Measurements from ENCODE around the gene KIF13A.

The KIF13A gene

DNA sequence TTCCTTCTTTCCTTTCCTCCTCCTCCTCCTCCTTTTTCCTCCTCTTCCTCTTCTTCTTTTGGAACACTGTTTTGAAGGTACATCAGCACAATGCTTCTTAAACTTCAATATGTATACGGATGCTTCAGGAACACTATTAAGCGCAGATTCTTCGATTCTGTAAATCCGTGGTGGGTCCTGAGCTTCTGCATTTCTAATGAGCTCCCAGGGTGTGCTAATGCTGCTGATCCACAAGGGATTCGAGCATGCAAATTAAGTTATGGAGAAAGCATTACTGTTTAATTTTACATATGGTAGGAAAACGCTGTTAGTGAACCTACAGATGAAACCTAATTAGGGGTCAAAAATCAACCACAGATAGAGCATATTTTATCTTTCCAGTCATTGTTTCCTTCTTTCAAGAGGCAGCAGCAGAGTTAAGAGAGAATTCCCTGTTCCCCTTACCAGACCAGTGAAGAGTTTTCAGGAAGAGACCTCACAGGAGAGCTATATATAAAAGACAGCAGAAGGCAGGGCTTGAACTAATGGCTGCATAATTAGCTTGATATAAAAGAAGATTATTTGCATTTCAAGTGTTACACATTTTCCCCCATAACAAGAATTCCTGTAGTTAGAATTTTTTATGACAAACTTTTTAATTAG, 47.2 kb downstream of the KIF13A start:
- H3K36me3 ChIP-seq (replicated peaks; ENCODE audit: insufficient read depth, low read length) = no peaks in the 10 kb centered on the region
- H3K4me3 ChIP-seq (ENCODE audit: low read length) = no peak overlapping the region
- H3K27ac ChIP-seq (ENCODE audit: low read length) = no peak overlapping the region
- H2AFZ ChIP-seq (ENCODE audit: low read length) = no peak overlapping the region
- TF ChIP-seq EZH2 (optimal IDR thresholded peaks at IDR 0.05; ENCODE audit: low read depth, low read length) = no peak
- no peak for TF ChIP-seq EZH2phosphoT487 (IDR thresholded peaks at IDR 0.05; ENCODE audit: low read length)
- TF ChIP-seq, protein P1, sequence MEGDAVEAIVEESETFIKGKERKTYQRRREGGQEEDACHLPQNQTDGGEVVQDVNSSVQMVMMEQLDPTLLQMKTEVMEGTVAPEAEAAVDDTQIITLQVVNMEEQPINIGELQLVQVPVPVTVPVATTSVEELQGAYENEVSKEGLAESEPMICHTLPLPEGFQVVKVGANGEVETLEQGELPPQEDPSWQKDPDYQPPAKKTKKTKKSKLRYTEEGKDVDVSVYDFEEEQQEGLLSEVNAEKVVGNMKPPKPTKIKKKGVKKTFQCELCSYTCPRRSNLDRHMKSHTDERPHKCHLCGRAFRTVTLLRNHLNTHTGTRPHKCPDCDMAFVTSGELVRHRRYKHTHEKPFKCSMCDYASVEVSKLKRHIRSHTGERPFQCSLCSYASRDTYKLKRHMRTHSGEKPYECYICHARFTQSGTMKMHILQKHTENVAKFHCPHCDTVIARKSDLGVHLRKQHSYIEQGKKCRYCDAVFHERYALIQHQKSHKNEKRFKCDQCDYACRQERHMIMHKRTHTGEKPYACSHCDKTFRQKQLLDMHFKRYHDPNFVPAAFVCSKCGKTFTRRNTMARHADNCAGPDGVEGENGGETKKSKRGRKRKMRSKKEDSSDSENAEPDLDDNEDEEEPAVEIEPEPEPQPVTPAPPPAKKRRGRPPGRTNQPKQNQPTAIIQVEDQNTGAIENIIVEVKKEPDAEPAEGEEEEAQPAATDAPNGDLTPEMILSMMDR (IDR thresholded peaks at IDR 0.05; ENCODE audit: low read length) = no peak
- H4K20me1 ChIP-seq (ENCODE audit: insufficient read depth, low read length) = no peaks in the 10 kb centered on the region
- no peak overlapping the region for H3K4me2 ChIP-seq (ENCODE audit: low read depth, low read length)
- H3K27me3 ChIP-seq (replicated peaks; ENCODE audit: insufficient read depth, low read length) = no peaks in the 10 kb centered on the region
- no peak overlapping the region for H3K9ac ChIP-seq (ENCODE audit: low read length)
- H3K4me1 ChIP-seq (ENCODE audit: low read length) = no peaks in the 10 kb centered on the region
- H3K79me2 ChIP-seq (ENCODE audit: low read length) = no peaks in the 10 kb centered on the region
- no peaks in the 10 kb centered on the region for H3K9me2 ChIP-seq (replicated peaks; ENCODE audit: insufficient read depth, low read length)
- no peak for DNase-seq
- no peaks in the 10 kb centered on the region; the same call in 1 of the 2 replicates for H3K9me3 ChIP-seq (replicated peaks; ENCODE audit: insufficient read depth, low read length)
- no peaks in the 10 kb centered on the region for H3F3A ChIP-seq (ENCODE audit: insufficient read depth, low read length)

DNA sequence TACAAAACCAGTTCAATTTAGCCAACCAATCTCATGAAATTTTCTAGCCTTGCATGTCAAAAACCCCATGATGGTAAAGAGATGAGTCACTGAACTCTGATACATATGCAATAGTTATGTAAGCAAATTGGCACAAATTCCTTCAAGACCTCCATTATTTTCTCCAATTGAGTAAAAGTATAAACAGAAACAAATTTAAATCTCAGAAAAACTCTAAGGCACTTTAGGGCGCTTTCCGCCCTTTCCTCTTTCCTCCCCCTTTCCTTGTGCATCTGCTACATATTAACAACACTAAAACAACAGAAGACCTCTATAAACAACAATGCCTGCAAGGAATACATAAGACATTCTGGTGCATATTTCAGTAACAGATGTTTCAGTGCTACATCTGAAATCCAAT, 48.5 kb downstream of the KIF13A start:
- Histone ChIP-seq H3K27me3 (replicated peaks; ENCODE audit: insufficient read depth, low read length) (no peaks in the 10 kb centered on the region), H4K20me1 (ENCODE audit: insufficient read depth, low read length) (no peaks in the 10 kb centered on the region), H3K79me2 (ENCODE audit: low read length) (no peaks in the 10 kb centered on the region), H3K4me2 (ENCODE audit: low read depth, low read length) (no peak overlapping the region), H3K9me3 (replicated peaks; ENCODE audit: insufficient read depth, low read length) (no peaks in the 10 kb centered on the region; the same call in 1 of the 2 replicates), H3K4me1 (ENCODE audit: low read length) (no peaks in the 10 kb centered on the region), H3K36me3 (replicated peaks; ENCODE audit: insufficient read depth, low read length) (no peaks in the 10 kb centered on the region), H2AFZ (ENCODE audit: low read length) (no peak overlapping the region), H3K4me3 (ENCODE audit: low read length) (no peak overlapping the region), H3K9me2 (replicated peaks; ENCODE audit: insufficient read depth, low read length) (no peaks in the 10 kb centered on the region), H3F3A (ENCODE audit: insufficient read depth, low read length) (no peaks in the 10 kb centered on the region), H3K27ac (ENCODE audit: low read length) (no peak overlapping the region), H3K9ac (ENCODE audit: low read length) (no peak overlapping the region)
- TF ChIP-seq EZH2 (optimal IDR thresholded peaks at IDR 0.05; ENCODE audit: low read depth, low read length) = no peak
- TF ChIP-seq, protein P1 (IDR thresholded peaks at IDR 0.05; ENCODE audit: low read length) = no peak
- no peak for TF ChIP-seq EZH2phosphoT487 (IDR thresholded peaks at IDR 0.05; ENCODE audit: low read length)
- no peak for DNase-seq

DNA sequence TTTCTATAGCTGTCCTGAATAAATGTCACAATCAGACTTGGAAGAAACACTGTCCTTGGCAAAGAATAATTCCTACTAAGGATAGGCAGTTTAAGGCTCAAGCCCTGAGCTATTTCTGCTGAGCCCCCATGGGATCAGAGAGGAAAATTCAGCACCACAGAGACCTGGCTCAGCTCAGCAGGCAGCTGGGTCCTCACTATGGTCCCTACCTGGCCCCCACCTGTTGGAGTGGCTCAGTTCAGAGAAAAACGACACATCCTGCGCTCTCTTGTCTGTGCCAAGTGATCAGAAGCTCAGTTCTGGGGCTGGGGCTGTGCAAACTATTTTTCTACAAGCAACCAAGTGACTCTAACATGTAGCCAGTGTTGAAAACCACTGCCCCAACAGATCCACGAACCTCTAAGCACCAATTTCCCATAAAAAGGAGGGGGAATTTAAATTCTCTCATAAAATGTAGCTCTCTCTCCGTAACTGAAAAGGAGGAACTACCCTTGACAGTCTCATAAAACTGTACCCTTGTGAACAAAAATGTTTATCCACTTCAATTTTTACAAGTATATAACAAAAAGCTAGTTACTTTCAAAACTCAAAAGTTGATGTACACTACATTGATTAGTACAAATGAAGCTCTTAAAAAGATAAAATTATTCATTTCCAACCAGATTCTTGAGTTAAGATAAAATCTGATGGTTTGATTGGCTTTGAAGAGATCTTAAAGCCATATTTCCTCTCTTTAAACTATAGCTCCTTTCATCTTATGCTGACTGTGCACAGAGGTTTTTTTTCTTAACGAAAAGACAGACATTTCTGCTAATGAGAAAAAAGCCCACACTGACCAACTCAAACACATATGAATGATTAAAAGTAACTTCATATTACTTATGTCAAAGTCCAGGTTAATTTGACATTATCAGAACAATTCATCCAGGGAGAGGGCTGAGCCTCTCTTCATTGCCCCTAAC, 52.0 kb downstream of the KIF13A start:
- Histone ChIP-seq H3K79me2 (ENCODE audit: low read length) (no peaks in the 10 kb centered on the region), H3K9me2 (replicated peaks; ENCODE audit: insufficient read depth, low read length) (no peaks in the 10 kb centered on the region), H3K4me3 (ENCODE audit: low read length) (no peak overlapping the region), H3K9ac (ENCODE audit: low read length) (no peak overlapping the region), H3K27me3 (replicated peaks; ENCODE audit: insufficient read depth, low read length) (no peaks in the 10 kb centered on the region), H3K36me3 (replicated peaks; ENCODE audit: insufficient read depth, low read length) (no peaks in the 10 kb centered on the region), H3K4me1 (ENCODE audit: low read length) (no peaks in the 10 kb centered on the region), H2AFZ (ENCODE audit: low read length) (no peak overlapping the region), H4K20me1 (ENCODE audit: insufficient read depth, low read length) (no peaks in the 10 kb centered on the region), H3K9me3 (replicated peaks; ENCODE audit: insufficient read depth, low read length) (no peaks in the 10 kb centered on the region), H3F3A (ENCODE audit: insufficient read depth, low read length) (no peaks in the 10 kb centered on the region), H3K4me2 (ENCODE audit: low read depth, low read length) (no peak overlapping the region), H3K27ac (ENCODE audit: low read length) (no peak overlapping the region)
- TF ChIP-seq, protein P1 (IDR thresholded peaks at IDR 0.05; ENCODE audit: low read length) = no peak
- no peak for DNase-seq

Measured in MM.1S (cell line).